NCI-H526 treated with DMSO at 0.1 percent for 48 hours (cell line): ENCODE data around the gene TMEM98.
A peak's percentile ranks its signal among the peaks of the same experiment; 100 is the strongest.
"Not testable (repeated sequence)": the region's sequence is repeated elsewhere in the genome, so short reads cannot be mapped to it uniquely, and the experiment has no call there.

Source experiments
- DNase-seq: peaks from one replicate; lab custom pipeline; 2025; lab: John Stamatoyannopoulos, UW

Gene TMEM98

GRCh38 chr17:32915245-32915644 is 12.7 kb upstream of the TMEM98 start:
- DNase-seq = no peak

DNA sequence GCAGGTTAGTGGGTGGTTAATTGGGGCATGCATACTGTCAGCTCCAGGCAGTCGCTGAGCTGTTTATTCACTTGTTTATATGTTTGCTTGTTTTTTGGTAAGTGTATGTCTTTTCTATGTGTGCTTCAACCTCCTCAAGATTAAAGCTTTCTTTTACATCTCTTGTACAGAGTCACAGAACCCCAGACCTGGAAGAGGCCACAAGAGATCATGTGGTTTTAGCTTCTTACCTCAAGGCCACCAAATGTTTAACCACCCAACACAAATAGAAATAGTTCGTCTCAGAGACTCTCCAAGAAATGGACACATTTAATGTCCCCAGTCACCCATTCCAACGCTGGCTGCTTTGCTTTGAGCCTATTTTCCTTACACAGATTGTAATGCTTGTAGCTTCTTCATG is 11.8 kb upstream of the TMEM98 start:
- DNase-seq = no peak

DNA sequence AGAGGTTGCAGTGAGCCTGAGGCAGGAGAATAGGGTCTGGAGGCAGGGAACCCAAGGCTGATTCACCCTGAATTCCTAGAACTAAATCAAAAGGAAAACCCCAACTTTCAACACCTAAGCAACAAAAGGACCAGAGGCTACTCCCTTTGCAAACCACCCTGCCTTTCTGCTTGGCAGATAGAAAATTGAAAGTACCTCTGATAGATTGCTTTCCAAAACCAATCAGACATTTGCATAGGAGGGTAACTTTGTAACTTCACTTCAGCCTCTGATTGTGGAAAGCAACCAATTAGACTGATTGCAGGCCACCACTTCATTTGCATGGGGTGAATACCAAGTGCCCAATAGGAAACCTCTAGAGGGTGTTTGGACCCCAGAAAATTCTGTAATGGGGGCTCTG is 10.9 kb upstream of the TMEM98 start:
- no peak for DNase-seq

DNA sequence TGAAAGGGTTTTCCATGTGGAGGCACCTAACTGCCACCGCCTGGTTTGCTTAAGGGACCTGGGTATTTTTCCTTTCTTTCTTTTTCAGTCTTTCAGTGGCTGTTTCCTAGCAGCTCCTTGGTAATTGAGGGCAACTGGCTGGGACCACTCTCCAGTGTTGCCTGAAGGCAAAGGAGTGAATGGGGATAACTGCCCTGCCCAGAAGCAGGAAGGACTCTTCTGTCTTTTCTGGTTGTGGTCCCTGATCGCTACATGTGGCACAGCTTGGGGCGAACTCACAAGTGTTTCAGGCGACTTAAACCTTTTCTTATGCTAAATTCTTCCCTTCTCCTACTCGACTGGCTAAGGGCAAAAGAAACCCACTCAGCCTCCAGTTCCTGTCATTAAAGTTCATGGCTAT is 10.1 kb upstream of the TMEM98 start:
- DNase-seq = no peak

DNA sequence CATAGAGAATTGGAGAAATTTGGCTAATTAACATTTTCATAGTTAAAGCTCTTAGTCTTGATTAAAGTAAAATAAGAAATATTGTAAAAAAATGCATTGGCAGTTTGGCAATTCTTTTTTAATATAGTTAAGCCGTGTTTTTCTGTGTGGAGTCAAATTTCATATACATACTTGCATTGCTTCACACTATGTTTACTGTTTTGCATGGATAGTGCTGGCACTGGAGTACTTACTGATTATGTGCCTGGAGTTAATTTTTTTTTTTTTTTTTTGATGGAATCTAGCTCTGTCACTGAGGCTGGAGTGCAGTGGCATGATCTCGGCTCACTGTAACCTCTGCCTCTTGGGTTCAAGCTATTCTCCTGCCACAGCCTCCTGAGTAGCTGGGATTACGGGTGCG is 8.1 kb upstream of the TMEM98 start:
- DNase-seq = not testable (repeated sequence)

GRCh38 chr17:32920293-32920692 is 7.7 kb upstream of the TMEM98 start:
- no peak for DNase-seq

DNA sequence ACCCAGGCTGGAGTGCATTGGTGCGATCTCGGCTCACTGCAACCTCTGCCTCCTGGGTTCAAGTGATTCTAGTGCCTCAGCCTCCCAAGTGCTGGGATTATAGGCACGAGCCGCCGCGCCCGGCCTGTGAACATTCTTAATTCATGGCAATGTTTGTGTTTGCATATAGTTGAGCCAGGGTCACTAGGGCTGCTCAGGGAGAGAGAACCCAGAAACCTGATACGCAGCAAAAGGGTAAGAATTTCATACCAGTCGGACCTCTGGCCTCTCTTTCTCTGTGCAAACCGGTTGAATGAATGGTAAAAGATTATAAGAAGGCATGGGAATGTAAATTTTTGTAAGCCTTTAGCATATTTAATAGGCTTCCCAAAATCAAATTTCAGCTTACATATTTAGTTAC is 6.9 kb upstream of the TMEM98 start:
- DNase-seq = no peak

DNA sequence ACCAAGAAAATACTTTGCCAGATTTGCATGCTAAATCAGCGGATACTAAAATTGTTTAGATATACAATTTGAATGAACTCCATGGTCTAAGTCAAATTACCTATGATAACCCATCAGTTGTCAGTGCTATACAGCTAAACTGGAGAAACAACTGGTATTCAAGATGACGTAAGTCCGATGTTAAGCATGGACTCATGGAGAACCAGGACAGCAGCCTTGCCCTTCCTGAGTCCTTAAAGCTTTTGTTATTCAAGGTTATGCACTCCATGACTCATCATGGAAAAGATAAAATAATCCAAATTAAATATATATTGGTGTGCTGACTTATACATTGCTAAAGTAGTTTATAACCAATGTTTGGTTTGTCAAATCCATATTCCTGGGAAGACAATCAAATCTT is 4.0 kb upstream of the TMEM98 start:
- DNase-seq = peak; percentile 21

DNA sequence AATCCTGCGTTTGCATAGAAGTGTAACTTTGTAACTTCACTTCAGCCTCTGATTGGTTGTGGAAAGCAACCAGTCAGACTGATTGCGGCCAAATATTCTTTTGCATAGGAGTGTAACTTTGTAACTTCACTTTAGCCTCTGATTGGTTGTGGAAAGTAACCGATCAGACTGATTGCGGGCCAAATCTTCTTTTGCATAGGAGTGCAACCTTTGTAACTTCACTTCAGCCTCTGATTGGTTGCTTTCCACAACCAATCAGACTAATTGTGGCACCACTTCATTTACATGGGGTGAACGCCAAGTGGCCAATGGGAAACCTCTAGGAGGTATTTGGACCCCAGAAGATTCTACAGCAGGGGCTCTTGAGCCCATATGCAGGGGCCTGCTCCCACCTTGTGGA is 1.8 kb upstream of the TMEM98 start:
- no peak for DNase-seq

GRCh38 chr17:32926789-32927188 is 1.2 kb upstream of the TMEM98 start:
- DNase-seq = not testable (repeated sequence)

- DNase-seq = no peak
Observed at GRCh38 chr17:32927201-32927723, 691 bp upstream of the TMEM98 start.

DNA sequence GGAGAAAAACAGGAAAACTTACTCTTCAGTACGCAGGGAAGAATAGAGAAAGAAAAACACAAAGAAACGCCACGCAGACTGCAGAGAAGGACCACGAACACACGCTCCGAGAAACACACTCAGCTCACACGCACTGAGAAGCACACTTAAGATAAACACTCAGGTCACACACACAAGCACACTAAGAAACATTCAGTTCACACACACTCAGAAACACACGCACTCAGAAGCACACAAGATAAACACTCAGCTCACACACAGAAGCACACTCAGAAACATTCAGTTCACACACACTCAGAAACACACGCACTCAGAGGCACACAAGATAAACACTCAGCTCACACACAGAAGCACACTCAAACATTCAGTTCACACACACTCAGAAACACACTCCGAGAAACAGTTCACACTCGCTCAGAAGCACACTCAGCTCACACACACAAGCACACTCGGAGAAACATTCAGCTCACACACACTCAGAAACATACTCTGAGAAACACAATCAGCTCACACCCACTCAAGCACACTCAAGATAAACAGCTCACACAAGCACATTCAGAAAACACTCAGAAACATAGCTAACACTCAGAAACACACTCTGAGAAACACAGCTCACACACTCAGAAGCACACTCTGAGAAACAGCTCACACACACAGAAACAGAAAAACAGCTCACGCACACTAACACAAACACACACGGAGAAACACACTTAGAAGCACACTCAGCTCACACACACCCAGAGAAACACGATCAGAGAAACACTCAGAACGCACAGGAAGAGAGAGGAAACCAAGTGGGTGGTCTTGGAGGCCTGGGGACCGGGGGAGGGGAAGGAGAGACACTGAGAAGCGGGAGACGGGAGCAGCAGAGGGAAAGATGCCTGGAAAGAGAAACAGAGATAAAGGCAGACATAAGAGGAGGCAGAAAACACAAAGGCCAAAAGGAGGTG is 908 bp downstream of the TMEM98 start:
- DNase-seq = no peak

DNA sequence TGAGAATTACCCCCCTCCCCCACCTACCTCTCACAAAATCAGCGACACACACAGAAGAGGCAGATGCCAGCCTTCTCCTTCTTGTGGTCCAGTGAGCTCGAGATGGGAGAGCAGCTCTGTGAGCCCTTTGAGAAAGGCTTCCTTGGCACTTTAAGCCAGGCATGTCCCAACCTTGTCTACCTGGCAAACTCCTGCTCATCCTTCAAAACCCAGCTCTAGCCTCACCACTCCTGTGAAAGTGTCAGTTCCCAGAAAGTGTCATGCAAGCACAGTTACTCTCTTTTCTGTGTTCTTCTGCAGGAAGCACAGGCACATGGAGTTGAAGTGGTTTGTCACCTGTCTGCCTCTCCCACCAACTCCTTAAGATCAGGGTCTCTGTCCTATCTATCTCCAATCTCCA is 1.6 kb downstream of the TMEM98 start:
- no peak for DNase-seq

DNA sequence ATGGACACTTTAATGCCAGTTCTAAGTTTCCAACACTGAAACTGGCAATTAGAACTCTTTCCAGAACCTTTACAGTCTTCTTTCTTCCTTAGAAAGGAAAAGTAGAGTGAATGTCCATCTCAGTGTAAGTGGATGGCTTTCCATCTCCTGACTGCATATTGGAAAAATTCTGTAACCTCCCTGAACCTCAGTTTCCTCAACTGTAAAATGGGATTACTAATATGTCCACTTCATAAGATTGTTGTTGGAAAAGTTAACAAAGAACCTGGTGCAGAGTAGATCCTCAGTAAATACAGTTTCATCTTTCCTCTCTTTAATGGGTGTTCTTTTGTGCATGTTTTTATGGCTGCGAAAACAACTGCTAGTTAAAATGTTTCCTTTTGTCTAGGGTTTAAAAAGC is 2.6 kb downstream of the TMEM98 start:
- no peak for DNase-seq

DNA sequence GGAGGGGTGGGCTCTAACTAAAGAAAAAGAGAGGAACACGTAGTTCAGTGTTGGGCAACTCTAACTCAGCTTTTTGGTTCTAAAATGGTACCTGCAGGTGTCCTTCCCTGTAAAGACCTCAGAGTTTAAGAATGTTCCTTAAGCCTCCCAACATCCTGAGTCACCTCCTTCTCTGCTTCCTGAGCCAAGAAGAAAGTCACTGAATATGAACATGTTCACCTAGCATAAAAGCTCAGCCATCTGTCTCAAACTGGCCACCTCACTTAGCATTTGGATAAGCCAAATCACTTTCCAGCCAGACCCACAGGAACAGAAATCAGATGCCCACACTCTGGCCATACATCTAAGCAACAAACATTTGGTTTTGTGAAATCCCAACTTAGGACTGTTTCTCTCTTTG is 3.7 kb downstream of the TMEM98 start:
- DNase-seq = no peak

- no peak for DNase-seq
Observed at GRCh38 chr17:32933881-32934280, 5.9 kb downstream of the TMEM98 start.

- DNase-seq = no peak
Observed at GRCh38 chr17:32935726-32936125, 7.8 kb downstream of the TMEM98 start.

DNA sequence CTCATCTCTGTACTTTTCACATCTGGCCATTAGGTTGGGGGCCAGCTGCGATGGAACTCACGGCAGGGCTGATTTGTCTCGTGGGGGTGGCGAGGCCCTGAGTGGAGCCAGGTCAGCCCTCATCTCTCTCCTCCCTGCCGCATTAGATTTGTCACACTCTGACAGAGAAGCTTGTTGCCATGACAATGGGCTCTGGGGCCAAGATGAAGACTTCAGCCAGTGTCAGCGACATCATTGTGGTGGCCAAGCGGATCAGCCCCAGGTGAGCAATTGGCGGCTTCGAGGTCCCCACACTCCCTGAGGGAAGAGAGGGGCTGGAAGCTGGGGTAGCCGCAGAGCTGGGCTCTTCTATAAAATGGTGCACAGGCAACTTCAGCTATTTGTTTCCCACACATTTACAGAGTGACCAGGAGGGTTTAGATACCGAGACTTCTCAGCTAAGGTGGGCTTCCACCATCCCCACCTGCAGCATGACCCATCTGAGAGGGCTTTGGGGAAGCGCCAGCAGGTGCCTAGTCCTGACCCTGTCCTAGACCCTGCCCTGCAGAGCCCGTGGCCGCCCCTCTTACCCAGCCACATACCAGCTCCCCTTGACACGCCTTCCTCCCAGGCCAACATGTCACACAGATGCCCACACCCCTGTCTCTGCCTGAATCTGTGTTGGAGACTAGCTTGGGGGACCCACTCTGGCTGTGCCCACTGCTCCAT is 8.4 kb downstream of the TMEM98 start:
- no peak for DNase-seq

DNA sequence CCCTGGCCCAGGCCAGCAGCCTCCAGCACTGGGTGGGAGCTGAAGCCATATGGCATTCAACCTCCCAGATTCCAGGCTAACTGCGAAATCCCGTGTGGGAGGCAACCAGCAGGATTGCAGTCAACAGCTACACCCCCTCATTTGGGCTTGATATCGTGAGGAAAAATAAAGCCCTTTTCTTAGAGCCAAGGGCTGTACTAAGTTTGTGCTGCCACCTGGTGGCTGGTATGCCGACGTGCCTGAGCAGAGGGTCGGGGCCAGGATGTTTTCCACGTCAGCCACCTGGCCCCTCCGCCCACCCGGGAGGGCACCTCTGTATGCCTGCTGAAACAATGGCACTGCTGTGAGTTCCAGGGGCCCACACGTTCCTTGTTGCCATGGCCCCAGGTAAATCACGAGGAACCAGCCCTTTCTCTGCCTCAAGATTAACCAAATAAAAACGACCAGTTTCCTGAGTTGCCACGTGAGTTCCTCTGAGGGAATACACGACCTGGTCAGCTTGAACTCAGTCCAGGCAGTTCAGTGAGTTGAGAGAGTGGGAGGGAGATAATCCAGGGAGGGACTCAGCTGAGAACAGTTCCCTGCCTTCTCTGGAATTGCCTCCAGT is 9.0 kb downstream of the TMEM98 start:
- peak; percentile 44 for DNase-seq

DNA sequence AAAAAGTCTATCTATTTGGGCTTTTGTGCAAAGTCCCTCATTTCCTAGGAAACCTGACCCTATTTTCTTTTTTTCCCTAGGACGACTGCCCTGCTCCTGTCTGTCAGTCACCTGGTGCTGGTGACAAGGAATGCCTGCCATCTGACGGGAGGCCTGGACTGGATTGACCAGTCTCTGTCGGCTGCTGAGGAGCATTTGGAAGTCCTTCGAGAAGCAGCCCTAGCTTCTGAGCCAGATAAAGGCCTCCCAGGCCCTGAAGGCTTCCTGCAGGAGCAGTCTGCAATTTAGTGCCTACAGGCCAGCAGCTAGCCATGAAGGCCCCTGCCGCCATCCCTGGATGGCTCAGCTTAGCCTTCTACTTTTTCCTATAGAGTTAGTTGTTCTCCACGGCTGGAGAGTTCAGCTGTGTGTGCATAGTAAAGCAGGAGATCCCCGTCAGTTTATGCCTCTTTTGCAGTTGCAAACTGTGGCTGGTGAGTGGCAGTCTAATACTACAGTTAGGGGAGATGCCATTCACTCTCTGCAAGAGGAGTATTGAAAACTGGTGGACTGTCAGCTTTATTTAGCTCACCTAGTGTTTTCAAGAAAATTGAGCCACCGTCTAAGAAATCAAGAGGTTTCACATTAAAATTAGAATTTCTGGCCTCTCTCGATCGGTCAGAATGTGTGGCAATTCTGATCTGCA is 12.9 kb downstream of the TMEM98 start:
- no peak for DNase-seq

DNA sequence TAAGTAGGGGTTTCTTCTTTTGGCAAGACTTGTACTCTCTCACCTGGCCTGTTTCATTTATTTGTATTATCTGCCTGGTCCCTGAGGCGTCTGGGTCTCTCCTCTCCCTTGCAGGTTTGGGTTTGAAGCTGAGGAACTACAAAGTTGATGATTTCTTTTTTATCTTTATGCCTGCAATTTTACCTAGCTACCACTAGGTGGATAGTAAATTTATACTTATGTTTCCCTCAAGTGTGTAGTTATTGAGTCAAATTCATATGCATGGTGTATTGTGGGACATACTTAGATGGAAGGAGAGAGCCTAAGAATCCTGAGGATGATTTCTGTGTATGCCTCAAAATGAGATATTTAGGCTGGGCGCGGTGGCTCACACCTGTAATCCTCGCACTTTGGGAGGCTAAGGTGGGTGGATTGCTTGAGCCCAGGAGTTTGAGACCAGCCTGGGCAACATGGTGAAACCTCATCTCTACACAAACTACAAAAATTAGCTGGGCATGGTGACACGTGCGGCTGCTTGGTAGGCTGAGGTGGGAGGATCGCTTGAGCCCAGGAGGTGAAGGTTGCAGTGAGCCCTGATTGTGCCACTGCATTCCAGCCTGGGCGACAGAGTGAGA is 13.6 kb downstream of the TMEM98 start:
- DNase-seq = no peak

DNA sequence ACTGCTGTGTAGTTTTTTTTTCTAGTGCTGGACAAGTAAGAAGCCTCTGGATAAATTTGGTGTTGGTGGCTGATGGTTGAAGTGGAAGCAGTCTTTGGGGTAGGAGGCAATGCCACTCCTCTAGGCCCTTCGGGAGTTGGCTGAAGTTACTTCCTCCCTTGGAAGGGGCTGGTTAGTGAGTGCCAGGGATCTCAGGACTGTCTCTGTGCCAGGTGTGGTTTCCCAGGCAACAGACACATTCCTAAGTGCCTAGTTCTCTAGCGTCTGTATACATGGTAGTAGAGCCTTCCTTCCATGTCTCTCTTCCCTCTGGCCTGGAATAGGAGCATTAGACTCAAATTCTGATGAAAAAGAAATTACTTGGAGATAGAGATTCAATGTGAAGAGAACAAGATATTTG is 15.3 kb downstream of the TMEM98 start:
- no peak for DNase-seq
